SK-N-MC (cell line): ENCODE data around the gene IGSF23.

Experiments used
- DNase-seq: peaks from one replicate; pipeline ENCODE4 v3.0.0-alpha.2; 2011; ENCODE audit warnings: low read depth, low spot score
- H3K27ac ChIP-seq: fragments of 200-600 bp; sonication (generic); 2 replicates; pipeline ENCODE4 v1.5.1; 2016; ENCODE audit warnings: mixed run types
- H3K36me3 ChIP-seq: fragments of 200-600 bp; sonication (generic); 2 replicates; pipeline ENCODE4 v1.6.1; 2017; ENCODE audit warnings: antibody characterized with exemption, low read length, mixed read lengths; ENCODE audit not compliant: insufficient read depth
- H3K4me3 ChIP-seq: fragments of 200-600 bp; sonication (generic); 2 replicates; pipeline ENCODE4 v1.5.1; 2016
- H3K9ac ChIP-seq: fragments of 200-600 bp; sonication (generic); 2 replicates; pipeline ENCODE4 v1.8.0; 2017; ENCODE audit warnings: mixed run types, mixed read lengths; ENCODE audit not compliant: insufficient read length
- H3K9me3 ChIP-seq: fragments of 200-600 bp; sonication (generic); 2 replicates; pipeline ENCODE4 v1.6.1; 2017; ENCODE audit warnings: low read depth, mild to moderate bottlenecking, antibody characterized with exemption, low read length, moderate library complexity, mixed read lengths
- EZH2 ChIP-seq: fragments of 200-600 bp; sonication (generic); IDR thresholded peaks from one replicate; pipeline ENCODE4 v1.6.1; 2017; ENCODE audit warnings: antibody characterized with exemption
- FOXP2 ChIP-seq: optimal IDR thresholded peaks from 2 replicates; pipeline ENCODE3; 2011; ENCODE audit warnings: mild to moderate bottlenecking, moderate library complexity; ENCODE audit not compliant: insufficient read depth; ENCODE audit errors: extremely low read length, control extremely low read depth
- POLR2AphosphoS5 ChIP-seq: IDR thresholded peaks from 2 replicates; pipeline ENCODE4 v1.6.1; 2012; ENCODE audit warnings: mild to moderate bottlenecking, low read depth, low read length, borderline replicate concordance

IGSF23 gene

DNA sequence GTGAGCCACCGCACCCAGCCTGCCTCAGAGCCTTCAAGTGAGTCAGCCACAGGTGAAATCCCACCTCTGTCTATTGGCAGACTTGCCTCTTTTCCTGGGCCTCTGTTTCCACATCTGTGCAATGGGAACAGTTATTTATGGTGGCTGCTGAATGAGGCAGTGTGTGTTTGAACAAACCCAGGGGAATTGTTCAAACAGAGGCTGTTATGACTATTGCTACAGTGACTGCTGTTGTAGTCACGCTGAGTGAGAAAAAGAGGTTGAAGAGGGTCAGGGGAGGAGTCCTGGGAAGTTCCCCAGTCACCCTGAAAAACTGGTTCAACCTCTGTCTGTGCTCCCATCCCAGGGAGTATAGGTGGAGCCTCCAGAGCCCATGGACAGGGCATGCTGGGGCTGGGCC, 58.0 kb downstream of the IGSF23 start, which contains the start of gene CEACAM19:
CEACAM19 (plus strand) TSS at position 83 of the 400 bp plus-strand sequence. CDS start 450 bp downstream, outside the sequence.
- no peak within 1 kb of the TSS for H3K4me3 ChIP-seq
- H3K27ac ChIP-seq: no peak within 1 kb of the TSS
- TF ChIP-seq FOXP2 (no peak), POLR2AphosphoS5 (no peak), EZH2 (no peak)
- no peaks in the 10 kb centered on the region for H3K9me3 ChIP-seq
- no peaks in the 10 kb centered on the region for H3K36me3 ChIP-seq
- no peak within 1 kb of the TSS for H3K9ac ChIP-seq
- no peak for DNase-seq

DNA sequence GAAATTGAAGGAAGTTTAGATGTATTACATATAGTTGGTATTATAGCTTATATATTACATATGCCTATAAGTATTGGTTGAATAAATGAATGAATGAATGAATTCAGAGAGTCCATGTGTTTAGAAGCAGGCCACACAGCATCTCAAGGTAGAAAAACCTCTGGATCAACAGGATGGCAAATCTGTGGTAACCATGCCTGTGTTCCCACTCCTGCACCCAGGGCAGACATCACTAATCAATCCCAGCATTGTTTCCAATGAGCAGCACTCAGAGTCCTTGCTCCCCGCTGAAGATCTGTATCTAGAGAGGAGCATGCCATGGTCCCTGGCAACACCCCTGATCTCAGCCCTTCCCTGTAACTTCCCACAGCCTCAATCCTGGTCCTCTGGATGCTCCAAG, 58.9 kb downstream of the IGSF23 start:
- DNase-seq: no peak
- Histone ChIP-seq H3K27ac (no peak overlapping the region), H3K9me3 (no peaks in the 10 kb centered on the region), H3K9ac (no peak overlapping the region), H3K36me3 (no peaks in the 10 kb centered on the region), H3K4me3 (no peak overlapping the region)
- TF ChIP-seq EZH2 (no peak), FOXP2 (no peak), POLR2AphosphoS5 (no peak)

DNA sequence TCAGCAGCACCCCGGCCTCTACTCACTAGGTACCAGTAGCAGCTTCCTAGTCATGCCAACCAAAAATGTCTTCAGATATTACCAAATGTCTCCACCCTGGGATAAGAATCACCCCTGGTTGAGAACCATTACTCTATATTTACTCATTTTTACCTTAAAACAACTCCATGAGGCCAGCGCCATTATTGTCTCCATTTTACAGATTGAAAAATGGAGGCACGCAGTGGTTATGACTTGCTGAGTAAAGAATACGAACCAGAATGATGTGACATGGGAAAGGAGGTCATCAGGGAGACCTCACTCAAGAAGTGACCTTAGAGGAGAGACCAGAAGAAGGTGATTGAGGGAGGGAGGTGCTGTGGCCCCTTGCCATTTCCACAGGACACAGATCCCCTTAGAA, 60.1 kb downstream of the IGSF23 start:
- no peak overlapping the region for H3K9ac ChIP-seq
- no peaks in the 10 kb centered on the region for H3K9me3 ChIP-seq
- no peak overlapping the region for H3K27ac ChIP-seq
- H3K4me3 ChIP-seq: no peak overlapping the region
- TF ChIP-seq EZH2 (no peak), FOXP2 (no peak), POLR2AphosphoS5 (no peak)
- DNase-seq: no peak
- H3K36me3 ChIP-seq: no peaks in the 10 kb centered on the region

DNA sequence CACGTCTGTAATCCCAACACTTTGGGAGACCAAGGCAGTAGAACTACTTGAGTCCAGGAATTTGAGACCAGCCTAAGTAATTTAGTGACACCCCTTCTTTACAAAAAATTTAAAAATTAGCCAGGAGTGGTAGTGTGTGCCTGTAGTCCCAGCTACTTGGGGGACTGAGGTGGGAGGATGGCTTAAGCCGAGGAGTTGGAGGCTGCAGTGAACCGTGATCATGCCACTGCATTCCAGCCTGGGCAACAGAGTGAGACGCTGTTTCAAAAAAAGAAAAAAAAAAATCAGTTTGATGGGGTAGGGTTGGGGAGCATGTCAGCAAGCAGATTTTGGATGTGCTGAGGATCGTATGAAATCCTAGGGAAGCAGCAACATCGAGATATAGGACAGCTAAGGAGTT, 62.2 kb downstream of the IGSF23 start:
- no peak for DNase-seq
- Histone ChIP-seq H3K9me3 (no peaks in the 10 kb centered on the region), H3K9ac (no peak overlapping the region), H3K27ac (no peak overlapping the region), H3K36me3 (no peaks in the 10 kb centered on the region), H3K4me3 (no peak overlapping the region)
- TF ChIP-seq POLR2AphosphoS5 (no peak), EZH2 (no peak), FOXP2 (no peak)

DNA sequence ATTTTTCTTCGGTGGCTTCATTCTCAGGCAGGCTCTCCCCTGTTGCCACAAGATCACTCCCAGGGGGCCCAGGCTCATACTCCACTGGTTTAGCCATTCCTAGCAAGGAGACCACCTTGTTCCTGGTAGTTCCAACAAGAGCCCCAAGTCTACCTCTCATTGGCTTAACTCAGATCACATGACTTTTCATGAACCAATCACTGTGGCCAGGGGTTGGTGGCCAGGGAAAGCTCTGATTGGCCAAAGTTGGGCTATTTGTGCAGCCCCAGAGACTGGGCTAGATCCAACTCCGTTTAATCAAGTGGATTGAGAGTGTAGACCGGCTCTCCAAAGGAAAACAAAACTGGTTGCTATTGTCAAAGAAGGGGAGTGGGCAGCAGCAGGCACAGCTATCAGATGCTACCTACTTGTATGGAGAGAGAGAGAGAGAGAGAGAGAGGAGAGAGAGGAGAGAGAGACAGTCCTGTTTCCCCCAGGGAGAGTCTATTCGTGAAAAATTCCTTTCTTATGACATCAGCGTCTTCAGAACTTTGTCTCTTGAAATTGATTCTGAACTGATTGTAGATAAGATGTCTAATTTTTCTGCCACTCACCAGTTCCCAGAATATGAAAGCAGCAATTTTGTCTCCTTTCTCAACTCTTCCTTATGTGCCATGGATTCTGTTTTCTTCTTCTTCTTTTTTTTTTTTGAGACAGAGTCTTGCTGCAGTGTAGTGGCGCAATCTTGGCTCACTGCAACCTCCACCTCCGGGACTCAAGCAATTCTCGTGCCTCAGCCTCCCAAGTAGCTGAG, 63.9 kb downstream of the IGSF23 start:
- Histone ChIP-seq H3K4me3 (peak overlapping the region; percentile 9; the same call in 1 of the 2 replicates), H3K9ac (no peak overlapping the region), H3K9me3 (no peaks in the 10 kb centered on the region), H3K36me3 (no peaks in the 10 kb centered on the region), H3K27ac (peak overlapping the region; percentile 57)
- TF ChIP-seq POLR2AphosphoS5: no peak
- no peak for TF ChIP-seq EZH2
- TF ChIP-seq FOXP2: no peak
- peak; percentile 48 for DNase-seq

DNA sequence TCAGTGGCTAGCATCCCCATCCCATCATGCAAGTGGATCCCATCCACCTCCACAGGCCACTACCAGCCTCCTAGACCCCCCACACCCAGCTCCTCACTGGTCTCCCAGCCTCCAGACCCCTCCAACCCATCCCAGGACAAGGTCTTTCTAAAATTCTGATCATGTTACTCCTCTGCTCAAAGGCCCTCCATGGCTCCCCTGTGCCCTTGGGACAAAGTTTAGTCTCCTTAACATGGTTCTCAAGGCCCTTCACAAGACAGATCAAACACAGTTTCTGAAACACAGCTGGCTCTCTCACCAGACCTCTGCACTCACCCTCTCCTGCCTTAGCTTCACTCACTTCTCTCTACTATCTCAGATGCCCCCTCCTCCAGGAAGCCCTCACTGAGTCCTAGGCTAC, 67.2 kb downstream of the IGSF23 start:
- no peak overlapping the region for H3K9ac ChIP-seq
- TF ChIP-seq POLR2AphosphoS5: no peak
- no peak for TF ChIP-seq FOXP2
- TF ChIP-seq EZH2: no peak
- H3K27ac ChIP-seq: no peak overlapping the region
- no peaks in the 10 kb centered on the region for H3K36me3 ChIP-seq
- no peak for DNase-seq
- H3K9me3 ChIP-seq: no peaks in the 10 kb centered on the region
- H3K4me3 ChIP-seq: no peak overlapping the region

DNA sequence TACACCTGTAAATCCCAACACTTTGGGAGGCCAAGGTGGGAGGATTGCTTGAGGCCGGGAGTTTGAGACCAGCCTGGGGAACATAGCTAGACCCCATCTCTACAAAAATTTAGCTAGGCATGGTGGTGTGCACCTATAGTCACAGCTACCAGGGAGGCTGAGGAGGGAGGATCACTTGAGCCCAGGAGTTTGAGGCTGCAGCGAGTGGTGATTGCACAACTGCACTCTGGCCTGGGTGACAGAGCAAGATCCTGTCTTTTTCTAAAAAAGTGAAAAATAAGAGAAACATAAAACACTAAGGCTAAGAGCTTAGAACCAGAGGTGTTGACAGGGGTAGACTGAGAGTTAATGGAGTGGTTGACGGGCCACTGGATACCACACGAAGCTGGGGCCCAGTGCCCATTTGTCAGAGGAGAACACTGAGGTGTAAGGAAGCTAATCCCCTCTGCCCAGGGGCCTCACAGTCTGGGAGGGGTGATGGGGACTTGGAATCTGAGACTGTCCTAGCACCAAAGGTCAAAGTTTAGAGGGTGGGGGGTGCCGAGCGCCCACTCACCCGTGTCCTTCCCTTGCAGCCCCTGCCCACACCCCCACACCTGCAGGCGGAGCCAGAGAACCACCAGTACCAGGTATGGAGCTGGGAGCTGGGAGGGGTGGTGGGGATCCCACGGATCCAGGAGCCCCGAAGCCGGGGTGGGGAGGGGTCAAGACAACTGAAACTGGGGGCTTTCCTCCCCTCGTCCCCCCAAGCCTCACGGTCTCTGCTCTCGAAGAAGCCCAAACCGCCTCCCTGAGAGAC, 68.8 kb downstream of the IGSF23 start:
- Histone ChIP-seq H3K9me3 (no peaks in the 10 kb centered on the region), H3K27ac (no peak overlapping the region), H3K9ac (no peak overlapping the region), H3K4me3 (no peak overlapping the region), H3K36me3 (no peaks in the 10 kb centered on the region)
- TF ChIP-seq FOXP2: no peak
- TF ChIP-seq POLR2AphosphoS5: no peak
- no peak for TF ChIP-seq EZH2
- no peak for DNase-seq

DNA sequence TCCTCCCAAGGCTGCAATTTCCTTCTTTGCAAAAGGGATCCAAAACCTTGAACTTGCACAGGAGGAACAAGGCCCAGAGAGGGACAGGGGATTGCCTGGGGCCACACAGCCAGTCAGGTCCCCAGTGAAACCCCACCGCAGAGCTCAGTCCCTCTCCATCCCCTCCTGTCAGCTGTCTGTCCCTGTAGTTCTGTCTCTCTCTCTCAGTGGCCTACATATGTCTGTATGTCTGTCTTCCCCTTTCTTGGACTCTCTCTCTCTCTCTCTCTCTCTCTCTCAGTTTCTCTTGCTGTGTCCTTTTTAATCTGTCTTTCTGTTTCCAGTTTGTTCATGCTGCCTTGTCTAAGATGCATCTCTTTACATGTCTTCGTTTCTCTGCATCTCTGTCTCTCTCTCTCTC, 69.4 kb downstream of the IGSF23 start:
- Histone ChIP-seq H3K9ac (no peak overlapping the region), H3K4me3 (no peak overlapping the region), H3K9me3 (no peaks in the 10 kb centered on the region), H3K36me3 (no peaks in the 10 kb centered on the region), H3K27ac (no peak overlapping the region)
- DNase-seq: no peak
- TF ChIP-seq EZH2 (no peak), FOXP2 (no peak), POLR2AphosphoS5 (no peak)
